ENCODE data around the gene CSRNP2. TPM values are rescaled to one million over a fixed set of nuclear protein-coding genes. Genes with fewer than 3 reads are reported as not detected.
"Not testable (repeated sequence)": the region's sequence is repeated elsewhere in the genome, so short reads cannot be mapped to it uniquely, and the experiment has no call there.

The CSRNP2 gene
- total and polyA plus RNA-seq, 2 of the 13 experiments (the other 11 are each of a cell fraction or from before 2014, with no cell fraction given), result 4.8 to 7.3 TPM

DNA sequence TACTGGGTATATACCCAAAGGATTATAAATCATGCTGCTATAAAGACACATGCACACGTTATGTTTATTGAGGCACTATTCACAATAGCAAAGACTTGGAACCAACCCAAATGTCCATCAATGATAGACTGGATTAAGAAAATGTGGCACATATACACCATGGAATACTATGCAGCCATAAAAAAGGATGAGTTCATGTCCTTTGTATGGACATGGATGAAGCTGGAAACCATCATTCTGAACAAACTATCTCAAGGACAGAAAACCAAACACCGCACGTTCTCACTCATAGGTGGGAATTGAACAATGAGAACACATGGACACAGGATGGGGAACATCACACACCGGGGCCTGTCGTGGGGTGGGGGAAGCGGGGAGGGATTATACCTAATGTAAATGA is 4.5 kb downstream of the CSRNP2 start:
- ATAC-seq, FAIRE-seq, POLR2A ChIA-PET: not testable (repeated sequence)

DNA sequence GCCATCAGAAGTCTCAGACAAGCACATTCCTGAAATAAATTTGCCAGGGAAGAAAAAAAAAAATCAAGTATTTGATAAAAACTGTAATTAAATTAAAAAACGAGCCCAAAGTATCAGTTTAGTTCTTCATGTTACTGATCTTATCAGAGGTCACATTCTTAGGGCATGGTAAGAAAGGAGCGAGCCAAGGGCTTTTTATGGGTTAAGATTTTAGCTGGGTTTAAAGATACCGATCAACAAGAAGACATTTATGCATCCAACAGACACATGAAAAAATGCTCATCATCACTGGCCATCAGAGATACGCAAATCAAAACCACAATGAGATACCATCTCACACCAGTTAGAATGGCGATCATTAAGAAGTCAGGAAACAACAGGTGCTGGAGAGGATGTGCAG is 5.0 kb downstream of the CSRNP2 start:
- H3K27me3 ChIP-seq (ENCODE audit: control insufficient read depth in 1 of 2, insufficient read depth in 2 of 2, low read length in 2 of 2); H3K4me2 ChIP-seq (ENCODE audit: low read depth, low read length); H3K9me3 ChIP-seq (ENCODE audit: low read length); intact Hi-C loops (cut with micrococcal nuclease; ENCODE audit: unreplicated experiment); H4K20me1 ChIP-seq (ENCODE audit: insufficient read depth, low read length); H3K9ac ChIP-seq (ENCODE audit: insufficient read depth, low read depth, low read length); DNase-seq (ENCODE audit: low spot score); ATAC-seq; CTCF ChIA-PET (ENCODE audit: low intra/inter-chr PET ratio, low total read pairs); H3K4me3 ChIP-seq (replicated peaks in 1 of 3; ENCODE audit: insufficient read depth in 1 of 3, low read depth in 2 of 3, low read length in 3 of 3); BruUV-seq (replicated peaks); in situ Hi-C loops (cut with HindIII; ENCODE audit: extremely low pct_ligation_motif_present, low pct_unique_long_range_greater_than_20kb); H3K27ac ChIP-seq (ENCODE audit: extremely low read length, insufficient read depth, low read length); H2AFZ ChIP-seq (ENCODE audit: low read length); FAIRE-seq; H3K36me3 ChIP-seq (replicated peaks in 1 of 2; ENCODE audit: control insufficient read depth in 1 of 2, insufficient read depth in 2 of 2, low read length in 2 of 2); POLR2A ChIA-PET: not testable (repeated sequence)
- WGBS (ENCODE audit: low lambda C conversion rate), result 92% methylated on average over 5 of the region's 5 CpGs
- Histone ChIP-seq H3K4me1 (ENCODE audit: insufficient read depth, low read length) (peaks cover 21% of the 10 kb centered on the region), H3K79me2 (ENCODE audit: insufficient read depth, low read length) (peaks cover 15% of the 10 kb centered on the region)

More for the DNA sequence above, 4.5 kb downstream of the CSRNP2 start:
- H3K9ac ChIP-seq (ENCODE audit: insufficient read depth, low read depth, low read length); in situ Hi-C loops (cut with HindIII; ENCODE audit: extremely low pct_ligation_motif_present, low pct_unique_long_range_greater_than_20kb); H3K9me3 ChIP-seq (ENCODE audit: low read length); H4K20me1 ChIP-seq (ENCODE audit: insufficient read depth, low read length); DNase-seq (ENCODE audit: low spot score); H3K36me3 ChIP-seq (replicated peaks in 1 of 2; ENCODE audit: control insufficient read depth in 1 of 2, insufficient read depth in 2 of 2, low read length in 2 of 2); CTCF ChIA-PET (ENCODE audit: low intra/inter-chr PET ratio, low total read pairs); H3K4me2 ChIP-seq (ENCODE audit: low read depth, low read length); H3K27me3 ChIP-seq (ENCODE audit: control insufficient read depth in 1 of 2, insufficient read depth in 2 of 2, low read length in 2 of 2); H3K4me3 ChIP-seq (replicated peaks in 1 of 3; ENCODE audit: insufficient read depth in 1 of 3, low read depth in 2 of 3, low read length in 3 of 3); intact Hi-C loops (cut with micrococcal nuclease; ENCODE audit: unreplicated experiment); H3K27ac ChIP-seq (ENCODE audit: extremely low read length, insufficient read depth, low read length); H2AFZ ChIP-seq (ENCODE audit: low read length); BruUV-seq (replicated peaks): not testable (repeated sequence)
- peaks cover 15% of the 10 kb centered on the region for H3K79me2 ChIP-seq (ENCODE audit: insufficient read depth, low read length)
- WGBS (ENCODE audit: low lambda C conversion rate), result 97% methylated on average over 6 of the region's 6 CpGs
- H3K4me1 ChIP-seq (ENCODE audit: insufficient read depth, low read length), result peaks cover 21% of the 10 kb centered on the region

DNA sequence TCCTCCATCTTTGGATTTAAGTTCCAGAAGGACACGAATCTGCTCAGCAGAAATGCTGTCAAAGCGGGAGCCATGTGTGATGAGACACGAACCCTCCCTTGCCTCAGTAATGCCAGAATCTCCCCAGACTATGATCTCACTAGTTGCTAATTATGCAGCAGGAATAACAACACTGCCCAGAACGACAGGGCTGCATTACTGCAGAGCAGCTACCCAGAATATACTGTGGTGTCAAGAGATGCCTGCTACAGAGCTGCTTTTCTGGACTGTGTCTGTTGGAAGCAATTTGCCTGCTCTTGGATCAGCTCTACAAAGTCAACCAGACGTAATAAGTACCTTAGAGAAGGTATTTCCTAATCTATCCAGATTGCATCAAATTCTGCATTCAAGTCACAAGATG is 5.5 kb downstream of the CSRNP2 start:
- Histone ChIP-seq H2AFZ (ENCODE audit: low read length) (no peak overlapping the region), H3K27me3 (ENCODE audit: control insufficient read depth in 1 of 2, insufficient read depth in 2 of 2, low read length in 2 of 2) (no peaks in the 10 kb centered on the region; a peak in 1 of 5 replicates), H3K36me3 (replicated peaks in 1 of 2; ENCODE audit: control insufficient read depth in 1 of 2, insufficient read depth in 2 of 2, low read length in 2 of 2) (peaks cover 3 to 4% of the 10 kb centered on the region in 2 experiments; a peak in 3 of 5 replicates), H3K4me2 (ENCODE audit: low read depth, low read length) (no peak overlapping the region), H3K4me3 (replicated peaks in 1 of 3; ENCODE audit: insufficient read depth in 1 of 3, low read depth in 2 of 3, low read length in 3 of 3) (no peak overlapping the region), H3K9ac (ENCODE audit: insufficient read depth, low read depth, low read length) (no peak overlapping the region), H3K9me3 (ENCODE audit: low read length) (no peaks in the 10 kb centered on the region), H3K27ac (ENCODE audit: extremely low read length, insufficient read depth, low read length) (no peak overlapping the region), H4K20me1 (ENCODE audit: insufficient read depth, low read length) (no peaks in the 10 kb centered on the region), H3K4me1 (ENCODE audit: insufficient read depth, low read length) (peaks cover 21% of the 10 kb centered on the region), H3K79me2 (ENCODE audit: insufficient read depth, low read length) (peaks cover 15% of the 10 kb centered on the region)
- POLR2A ChIA-PET, result no interaction called here
- FAIRE-seq (no peak), DNase-seq (ENCODE audit: low spot score) (no peak), ATAC-seq (no peak)
- in situ Hi-C loops (cut with HindIII; ENCODE audit: extremely low pct_ligation_motif_present, low pct_unique_long_range_greater_than_20kb), result no loop called here
- intact Hi-C loops (cut with micrococcal nuclease; ENCODE audit: unreplicated experiment), result no loop called here
- CTCF ChIA-PET (ENCODE audit: low intra/inter-chr PET ratio, low total read pairs), result no interaction called here
- TF ChIP-seq, protein P1, sequence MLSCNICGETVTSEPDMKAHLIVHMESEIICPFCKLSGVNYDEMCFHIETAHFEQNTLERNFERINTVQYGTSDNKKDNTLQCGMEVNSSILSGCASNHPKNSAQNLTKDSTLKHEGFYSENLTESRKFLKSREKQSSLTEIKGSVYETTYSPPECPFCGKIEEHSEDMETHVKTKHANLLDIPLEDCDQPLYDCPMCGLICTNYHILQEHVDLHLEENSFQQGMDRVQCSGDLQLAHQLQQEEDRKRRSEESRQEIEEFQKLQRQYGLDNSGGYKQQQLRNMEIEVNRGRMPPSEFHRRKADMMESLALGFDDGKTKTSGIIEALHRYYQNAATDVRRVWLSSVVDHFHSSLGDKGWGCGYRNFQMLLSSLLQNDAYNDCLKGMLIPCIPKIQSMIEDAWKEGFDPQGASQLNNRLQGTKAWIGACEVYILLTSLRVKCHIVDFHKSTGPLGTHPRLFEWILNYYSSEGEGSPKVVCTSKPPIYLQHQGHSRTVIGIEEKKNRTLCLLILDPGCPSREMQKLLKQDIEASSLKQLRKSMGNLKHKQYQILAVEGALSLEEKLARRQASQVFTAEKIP (CRISPR knock-in tag; IDR thresholded peaks at IDR 0.05; ENCODE audit: borderline replicate concordance), result no peak
- TF ChIP-seq ZKSCAN8 (CRISPR knock-in tag; IDR thresholded peaks at IDR 0.05; ENCODE audit: borderline replicate concordance), result no peak
- TF ChIP-seq HNRNPK (IDR thresholded peaks at IDR 0.05; ENCODE audit: low read depth, low read length, poor library complexity, severe bottlenecking), result no peak
- TF ChIP-seq NFATC3 (CRISPR knock-in tag; IDR thresholded peaks at IDR 0.05), result no peak
- TF ChIP-seq ZNF563 (CRISPR knock-in tag; IDR thresholded peaks at IDR 0.05), result no peak
- TF ChIP-seq CCAR2 (optimal IDR thresholded peaks at IDR 0.05; ENCODE audit: low read depth, low read length), result no peak
- TF ChIP-seq SP140L (CRISPR knock-in tag; IDR thresholded peaks at IDR 0.05; ENCODE audit: borderline replicate concordance), result no peak
- TF ChIP-seq, protein P2, sequence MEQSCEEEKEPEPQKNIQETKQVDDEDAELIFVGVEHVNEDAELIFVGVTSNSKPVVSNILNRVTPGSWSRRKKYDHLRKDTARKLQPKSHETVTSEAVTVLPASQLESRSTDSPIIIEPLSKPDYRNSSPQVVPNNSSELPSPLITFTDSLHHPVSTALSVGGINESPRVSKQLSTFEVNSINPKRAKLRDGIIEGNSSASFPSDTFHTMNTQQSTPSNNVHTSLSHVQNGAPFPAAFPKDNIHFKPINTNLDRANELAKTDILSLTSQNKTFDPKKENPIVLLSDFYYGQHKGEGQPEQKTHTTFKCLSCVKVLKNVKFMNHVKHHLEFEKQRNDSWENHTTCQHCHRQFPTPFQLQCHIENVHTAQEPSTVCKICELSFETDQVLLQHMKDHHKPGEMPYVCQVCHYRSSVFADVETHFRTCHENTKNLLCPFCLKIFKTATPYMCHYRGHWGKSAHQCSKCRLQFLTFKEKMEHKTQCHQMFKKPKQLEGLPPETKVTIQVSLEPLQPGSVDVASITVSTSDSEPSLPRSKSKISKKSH (CRISPR knock-in tag; IDR thresholded peaks at IDR 0.05; ENCODE audit: borderline replicate concordance), result no peak
- TF ChIP-seq ZNF160 (CRISPR knock-in tag; IDR thresholded peaks at IDR 0.05), result no peak
- 77% methylated on average over 5 of the region's 5 CpGs for WGBS (ENCODE audit: low lambda C conversion rate)
- BruUV-seq (replicated peaks), result no TSS peak

Data from HepG2 (cell line).